ENCODE measurements around the gene PHF20. TPM values are rescaled to one million over a fixed set of nuclear protein-coding genes. Genes with fewer than 3 reads are reported as not detected.
A peak's percentile ranks its signal among the peaks of the same experiment; 100 is the strongest.
"Not testable (repeated sequence)": the region's sequence is repeated elsewhere in the genome, so short reads cannot be mapped to it uniquely, and the experiment has no call there.

Gene PHF20
- 100 to 1,000 TPM in 1 of 4 donors, 10 to 100 TPM in 3; 35.3 to 109 (median 76.5) TPM for total RNA-seq

- intact Hi-C loops (cut with DNase I; ENCODE audit: low total_unique reads), result no loop called here
- peak; percentile 99 for DNase-seq
Measured at GRCh38 chr20:35771689-35772562, at the start of gene PHF20. Gene PHF20, plus strand, starts transcription at chr20:35772015. Its CDS starts 29,508 bp downstream, at chr20:35801523.

GRCh38 chr20:35723275-35723639 is 48.6 kb upstream of the PHF20 start:
- H3K36me3 ChIP-seq; H3K27ac ChIP-seq; H3K4me1 ChIP-seq; H3K4me3 ChIP-seq; DNase-seq; H3K9me3 ChIP-seq; intact Hi-C loops (cut with DNase I; ENCODE audit: low total_unique reads); H3K27me3 ChIP-seq: not testable (repeated sequence)

More at GRCh38 chr20:35771689-35772562, at the start of gene PHF20:
- peak within 1 kb of the TSS; percentile 63 to 84 for H3K4me3 ChIP-seq
- no peaks in the 10 kb centered on the region for H3K9me3 ChIP-seq
- peaks cover 0 to 9% of the 10 kb centered on the region in 2 donors for H3K4me1 ChIP-seq
- TF ChIP-seq CTCF (IDR thresholded peaks at IDR 0.05), result peak in 3 of 4 experiments; percentile 5 to 71 (median 38)
- peak; percentile 89 to 96 for TF ChIP-seq POLR2A (IDR thresholded peaks at IDR 0.05)
- H3K27ac ChIP-seq, result peak within 1 kb of the TSS; percentile 96 to 97
- no peaks in the 10 kb centered on the region for H3K36me3 ChIP-seq
- H3K27me3 ChIP-seq, result no peaks in the 10 kb centered on the region

- H3K27me3 ChIP-seq; H3K36me3 ChIP-seq; H3K4me1 ChIP-seq; H3K9me3 ChIP-seq; DNase-seq; H3K4me3 ChIP-seq; H3K27ac ChIP-seq; intact Hi-C loops (cut with DNase I; ENCODE audit: low total_unique reads): not testable (repeated sequence)
Measured at GRCh38 chr20:35723652-35724320, 48.0 kb upstream of the PHF20 start.

- Histone ChIP-seq H3K4me3 (no peak overlapping the region), H3K27ac (no peak overlapping the region), H3K4me1 (peaks cover 0 to 4% of the 10 kb centered on the region in 2 donors), H3K36me3 (no peaks in the 10 kb centered on the region), H3K27me3 (no peaks in the 10 kb centered on the region), H3K9me3 (no peaks in the 10 kb centered on the region)
- DNase-seq, result no peak
- TF ChIP-seq POLR2A (IDR thresholded peaks at IDR 0.05), result no peak
- no peak for TF ChIP-seq CTCF (IDR thresholded peaks at IDR 0.05)
- intact Hi-C loops (cut with DNase I; ENCODE audit: low total_unique reads), result no loop called here
Measured at GRCh38 chr20:35724321-35725230, 47.2 kb upstream of the PHF20 start.

GRCh38 chr20:35726842-35727711 is 44.7 kb upstream of the PHF20 start:
- no peak for TF ChIP-seq POLR2A (IDR thresholded peaks at IDR 0.05)
- no peak for TF ChIP-seq CTCF (IDR thresholded peaks at IDR 0.05)

More at GRCh38 chr20:35726842-35727711, 44.7 kb upstream of the PHF20 start:
- H3K4me3 ChIP-seq, result no peak overlapping the region
- H3K36me3 ChIP-seq, result no peaks in the 10 kb centered on the region
- H3K4me1 ChIP-seq, result peaks cover 0 to 4% of the 10 kb centered on the region in 2 donors
- no peaks in the 10 kb centered on the region for H3K27me3 ChIP-seq
- no peak overlapping the region for H3K27ac ChIP-seq
- no peak for DNase-seq
- intact Hi-C loops (cut with DNase I; ENCODE audit: low total_unique reads), result no loop called here
- no peaks in the 10 kb centered on the region for H3K9me3 ChIP-seq
